Cardiac atrium fibroblast (primary cell): ENCODE results near the gene BARX1. TPM values are rescaled to one million over a fixed set of nuclear protein-coding genes. Genes with fewer than 3 reads are reported as not detected.

Source experiments
- total RNA-seq: library from RNA; depleted of rRNA; stranded (reverse); fragments of >200 nt; gene quantifications from 2 replicates; pipeline ENCODE4 v1.2.3, GENCODE V29; 2015

Gene BARX1, protein sequence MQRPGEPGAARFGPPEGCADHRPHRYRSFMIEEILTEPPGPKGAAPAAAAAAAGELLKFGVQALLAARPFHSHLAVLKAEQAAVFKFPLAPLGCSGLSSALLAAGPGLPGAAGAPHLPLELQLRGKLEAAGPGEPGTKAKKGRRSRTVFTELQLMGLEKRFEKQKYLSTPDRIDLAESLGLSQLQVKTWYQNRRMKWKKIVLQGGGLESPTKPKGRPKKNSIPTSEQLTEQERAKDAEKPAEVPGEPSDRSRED
- 1.3 TPM in 1 of 2 replicates, not detected in the other for total RNA-seq

DNA sequence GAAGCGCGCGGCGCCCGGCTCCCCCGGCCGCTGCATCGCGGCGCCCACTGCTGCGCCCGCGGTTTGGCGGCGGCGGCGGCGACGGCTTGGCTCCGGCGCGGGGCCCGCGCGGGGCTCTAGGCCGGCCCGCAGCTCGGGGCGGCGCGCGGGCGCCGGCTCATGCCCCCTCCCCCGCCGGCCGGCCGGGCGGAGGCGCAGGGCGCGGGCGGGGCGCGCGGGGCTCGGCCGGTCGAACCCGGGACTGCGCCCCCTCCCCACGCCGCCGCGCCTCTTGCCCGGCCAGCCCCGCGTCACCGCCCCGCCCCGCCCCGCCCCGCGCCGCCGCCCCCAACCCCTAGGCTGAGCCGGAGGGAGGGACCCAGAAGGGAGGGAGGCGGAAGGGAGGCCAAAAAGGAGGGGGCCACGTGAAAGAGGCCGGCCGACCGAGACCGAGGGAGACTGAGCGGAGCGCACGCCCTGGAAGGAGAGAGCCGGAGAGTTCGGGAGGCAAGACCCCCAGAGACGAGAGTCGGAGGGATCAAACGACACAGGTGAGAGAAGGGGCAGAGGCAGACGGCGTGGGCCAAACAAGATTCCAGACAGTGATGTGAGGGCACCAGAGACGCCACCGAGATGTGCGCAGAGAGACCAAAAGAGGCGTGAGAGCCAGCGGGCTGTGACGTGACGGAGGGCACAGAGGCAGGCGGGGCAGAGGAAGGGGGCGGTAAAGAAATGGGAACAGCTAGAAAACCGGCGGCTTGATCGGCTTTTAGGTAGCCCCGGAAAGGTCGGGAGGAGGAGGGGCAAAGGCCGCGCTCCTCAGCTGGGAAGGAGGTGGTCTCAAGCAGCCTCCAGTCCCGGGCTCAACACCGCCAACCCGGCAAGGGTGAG, at the start of gene BARX1:
BARX1 (minus strand) TSS at position 245 of the 870 bp plus-strand sequence; CDS start at position 36, 209 bp downstream.

Other genes starting within 250 kb of the BARX1 start
- gene PTPDC1, start 129.1 kb upstream of the BARX1 start, total RNA-seq, result 5.8 and 6.1 TPM in 2 replicates